Measurements from ENCODE around the gene FHOD3.

FHOD3 gene

DNA sequence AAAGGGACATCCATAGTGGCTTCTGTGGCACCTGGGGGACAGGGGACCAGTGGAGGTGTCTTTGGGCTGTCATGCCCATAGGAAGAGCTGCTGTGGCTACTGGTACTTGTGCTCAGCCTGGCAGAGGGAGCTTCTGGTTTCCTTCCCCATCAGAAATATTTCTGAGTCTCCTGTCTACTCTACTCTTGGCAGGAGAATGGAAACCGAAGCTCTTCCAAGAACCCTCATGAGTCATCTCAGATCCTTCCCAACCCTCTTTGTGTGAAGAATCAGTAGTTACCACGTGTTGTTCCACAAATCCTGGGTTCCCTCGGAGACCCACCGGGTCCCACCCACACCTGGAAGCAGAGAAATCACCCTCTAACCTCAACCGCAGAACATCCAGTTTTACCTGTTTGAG, 234.9 kb downstream of the FHOD3 start:
- TF ChIP-seq TAF1 (IDR thresholded peaks at IDR 0.05; ENCODE audit: borderline replicate concordance, insufficient read depth, low read length) (no peak), FOXP2 (optimal IDR thresholded peaks at IDR 0.05; ENCODE audit: borderline replicate concordance, extremely low read depth, extremely low read length, insufficient read depth) (no peak), SIN3A (IDR thresholded peaks at IDR 0.05; ENCODE audit: borderline replicate concordance, insufficient read depth, low read length) (no peak), POLR2AphosphoS5 (IDR thresholded peaks at IDR 0.05; ENCODE audit: low read depth, low read length) (no peak)
- TF ChIP-seq, protein P1, sequence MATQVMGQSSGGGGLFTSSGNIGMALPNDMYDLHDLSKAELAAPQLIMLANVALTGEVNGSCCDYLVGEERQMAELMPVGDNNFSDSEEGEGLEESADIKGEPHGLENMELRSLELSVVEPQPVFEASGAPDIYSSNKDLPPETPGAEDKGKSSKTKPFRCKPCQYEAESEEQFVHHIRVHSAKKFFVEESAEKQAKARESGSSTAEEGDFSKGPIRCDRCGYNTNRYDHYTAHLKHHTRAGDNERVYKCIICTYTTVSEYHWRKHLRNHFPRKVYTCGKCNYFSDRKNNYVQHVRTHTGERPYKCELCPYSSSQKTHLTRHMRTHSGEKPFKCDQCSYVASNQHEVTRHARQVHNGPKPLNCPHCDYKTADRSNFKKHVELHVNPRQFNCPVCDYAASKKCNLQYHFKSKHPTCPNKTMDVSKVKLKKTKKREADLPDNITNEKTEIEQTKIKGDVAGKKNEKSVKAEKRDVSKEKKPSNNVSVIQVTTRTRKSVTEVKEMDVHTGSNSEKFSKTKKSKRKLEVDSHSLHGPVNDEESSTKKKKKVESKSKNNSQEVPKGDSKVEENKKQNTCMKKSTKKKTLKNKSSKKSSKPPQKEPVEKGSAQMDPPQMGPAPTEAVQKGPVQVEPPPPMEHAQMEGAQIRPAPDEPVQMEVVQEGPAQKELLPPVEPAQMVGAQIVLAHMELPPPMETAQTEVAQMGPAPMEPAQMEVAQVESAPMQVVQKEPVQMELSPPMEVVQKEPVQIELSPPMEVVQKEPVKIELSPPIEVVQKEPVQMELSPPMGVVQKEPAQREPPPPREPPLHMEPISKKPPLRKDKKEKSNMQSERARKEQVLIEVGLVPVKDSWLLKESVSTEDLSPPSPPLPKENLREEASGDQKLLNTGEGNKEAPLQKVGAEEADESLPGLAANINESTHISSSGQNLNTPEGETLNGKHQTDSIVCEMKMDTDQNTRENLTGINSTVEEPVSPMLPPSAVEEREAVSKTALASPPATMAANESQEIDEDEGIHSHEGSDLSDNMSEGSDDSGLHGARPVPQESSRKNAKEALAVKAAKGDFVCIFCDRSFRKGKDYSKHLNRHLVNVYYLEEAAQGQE (IDR thresholded peaks at IDR 0.05; ENCODE audit: insufficient read depth in 1 of 2, low read depth in 2 of 2, low read length in 2 of 2): no peak

DNA sequence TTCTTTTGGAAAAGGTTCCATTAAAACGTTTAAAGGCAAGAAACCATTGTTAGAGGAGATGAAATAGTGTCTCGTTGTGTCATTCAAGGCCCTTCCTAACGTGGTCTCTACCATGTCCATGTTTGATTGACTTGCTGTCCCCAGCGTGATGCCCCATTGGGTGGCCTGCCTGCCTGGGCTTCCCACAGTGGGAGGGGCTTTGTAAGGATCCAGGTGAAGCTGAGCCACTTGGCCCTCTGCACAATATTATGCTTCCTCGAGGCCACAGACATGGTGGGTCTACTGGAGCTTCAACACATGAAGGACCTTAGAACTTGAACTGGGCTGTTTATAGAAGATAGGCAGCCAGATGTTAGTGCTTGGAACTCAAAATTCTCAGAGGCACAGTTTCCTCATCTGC, 235.3 kb downstream of the FHOD3 start:
- TF ChIP-seq, protein P1 (IDR thresholded peaks at IDR 0.05; ENCODE audit: insufficient read depth in 1 of 2, low read depth in 2 of 2, low read length in 2 of 2): no peak

- TF ChIP-seq, protein P1 (IDR thresholded peaks at IDR 0.05; ENCODE audit: insufficient read depth in 1 of 2, low read depth in 2 of 2, low read length in 2 of 2): no peak
- no peak for TF ChIP-seq TAF1 (IDR thresholded peaks at IDR 0.05; ENCODE audit: borderline replicate concordance, insufficient read depth, low read length)
- TF ChIP-seq POLR2AphosphoS5 (IDR thresholded peaks at IDR 0.05; ENCODE audit: low read depth, low read length): no peak
- TF ChIP-seq FOXP2 (optimal IDR thresholded peaks at IDR 0.05; ENCODE audit: borderline replicate concordance, extremely low read depth, extremely low read length, insufficient read depth): no peak
- TF ChIP-seq SIN3A (IDR thresholded peaks at IDR 0.05; ENCODE audit: borderline replicate concordance, insufficient read depth, low read length): no peak
Observed at GRCh38 chr18:36533446-36534153, 236.1 kb downstream of the FHOD3 start.

GRCh38 chr18:36534154-36534688, 236.7 kb downstream of the FHOD3 start:
- TF ChIP-seq, protein P1 (IDR thresholded peaks at IDR 0.05; ENCODE audit: insufficient read depth in 1 of 2, low read depth in 2 of 2, low read length in 2 of 2): no peak
- TF ChIP-seq POLR2AphosphoS5 (IDR thresholded peaks at IDR 0.05; ENCODE audit: low read depth, low read length) (no peak), TAF1 (IDR thresholded peaks at IDR 0.05; ENCODE audit: borderline replicate concordance, insufficient read depth, low read length) (no peak), SIN3A (IDR thresholded peaks at IDR 0.05; ENCODE audit: borderline replicate concordance, insufficient read depth, low read length) (no peak), FOXP2 (optimal IDR thresholded peaks at IDR 0.05; ENCODE audit: borderline replicate concordance, extremely low read depth, extremely low read length, insufficient read depth) (no peak)

Data from PFSK-1 (cell line).